ENCODE results near the gene PIGR.

Gene PIGR

GRCh38 chr1:206901944-206902343 lies 44.3 kb downstream of the PIGR start:
- H3K27ac Mint-ChIP-seq = no peak overlapping the region
- DNase-seq = no peak
- no peaks in the 10 kb centered on the region for H3K9me3 Mint-ChIP-seq
- no peak overlapping the region for H3K4me3 Mint-ChIP-seq
- no peaks in the 10 kb centered on the region for H3K27me3 Mint-ChIP-seq
- H3K4me1 Mint-ChIP-seq (ENCODE audit: low read depth) = peaks cover 90% of the 10 kb centered on the region
- H3K36me3 Mint-ChIP-seq (ENCODE audit: low read depth) = peaks cover 65% of the 10 kb centered on the region

- Mint-ChIP-seq H3K27me3 (no peaks in the 10 kb centered on the region), H3K4me1 (ENCODE audit: low read depth) (peaks cover 90% of the 10 kb centered on the region), H3K27ac (peak overlapping the region; percentile 35), H3K4me3 (peak overlapping the region; percentile 25), H3K36me3 (ENCODE audit: low read depth) (peaks cover 53% of the 10 kb centered on the region), H3K9me3 (no peaks in the 10 kb centered on the region)
- no peak for DNase-seq
These were observed 46.1 kb downstream of the PIGR start for GRCh38 chr1:206900149-206900548.

GRCh38 chr1:206899717-206900116 lies 46.5 kb downstream of the PIGR start:
- Mint-ChIP-seq H3K27me3 (no peaks in the 10 kb centered on the region), H3K4me3 (peak overlapping the region; percentile 25), H3K36me3 (ENCODE audit: low read depth) (peaks cover 49% of the 10 kb centered on the region), H3K27ac (peak overlapping the region; percentile 35), H3K4me1 (ENCODE audit: low read depth) (peaks cover 89% of the 10 kb centered on the region), H3K9me3 (no peaks in the 10 kb centered on the region)
- DNase-seq = no peak

- Mint-ChIP-seq H3K4me3 (peak overlapping the region; percentile 73), H3K27ac (peak overlapping the region; percentile 92), H3K36me3 (ENCODE audit: low read depth) (peaks cover 41% of the 10 kb centered on the region), H3K4me1 (ENCODE audit: low read depth) (peaks cover 87% of the 10 kb centered on the region), H3K27me3 (no peaks in the 10 kb centered on the region), H3K9me3 (no peaks in the 10 kb centered on the region)
- no peak for DNase-seq
These were observed 47.3 kb downstream of the PIGR start for GRCh38 chr1:206898915-206899431.

GRCh38 chr1:206898089-206898914 lies 48.0 kb downstream of the PIGR start:
- H3K36me3 Mint-ChIP-seq (ENCODE audit: low read depth) = peaks cover 35% of the 10 kb centered on the region
- no peaks in the 10 kb centered on the region for H3K27me3 Mint-ChIP-seq
- H3K9me3 Mint-ChIP-seq = no peaks in the 10 kb centered on the region
- H3K4me1 Mint-ChIP-seq (ENCODE audit: low read depth) = peaks cover 87% of the 10 kb centered on the region
- peak overlapping the region; percentile 92 for H3K27ac Mint-ChIP-seq
- H3K4me3 Mint-ChIP-seq = peak overlapping the region; percentile 73
- DNase-seq = no peak

- Mint-ChIP-seq H3K27me3 (no peaks in the 10 kb centered on the region), H3K4me1 (ENCODE audit: low read depth) (peaks cover 87% of the 10 kb centered on the region), H3K36me3 (ENCODE audit: low read depth) (peaks cover 24% of the 10 kb centered on the region), H3K4me3 (peak within 1 kb of the TSS; percentile 73), H3K9me3 (no peaks in the 10 kb centered on the region), H3K27ac (peak within 1 kb of the TSS; percentile 92)
- DNase-seq = peak; percentile 68
These were observed 49.1 kb downstream of the PIGR start, which contains the start of gene IL24 for GRCh38 chr1:206897175-206897574. Gene IL24, plus strand, starts transcription at chr1:206897443. Its CDS starts 390 bp downstream, at chr1:206897833.

- DNase-seq = no peak
- H3K27me3 Mint-ChIP-seq = no peaks in the 10 kb centered on the region
- no peaks in the 10 kb centered on the region for H3K9me3 Mint-ChIP-seq
- peaks cover 15% of the 10 kb centered on the region for H3K36me3 Mint-ChIP-seq (ENCODE audit: low read depth)
- peak overlapping the region; percentile 92 for H3K27ac Mint-ChIP-seq
- H3K4me3 Mint-ChIP-seq = no peak overlapping the region
- H3K4me1 Mint-ChIP-seq (ENCODE audit: low read depth) = peaks cover 86% of the 10 kb centered on the region
These were observed 50.0 kb downstream of the PIGR start for GRCh38 chr1:206896261-206896660.

GRCh38 chr1:206895837-206896242 lies 50.4 kb downstream of the PIGR start:
- H3K36me3 Mint-ChIP-seq (ENCODE audit: low read depth) = peaks cover 11% of the 10 kb centered on the region
- H3K27me3 Mint-ChIP-seq = no peaks in the 10 kb centered on the region
- no peak overlapping the region for H3K27ac Mint-ChIP-seq
- H3K9me3 Mint-ChIP-seq = no peaks in the 10 kb centered on the region
- H3K4me3 Mint-ChIP-seq = no peak overlapping the region
- DNase-seq = no peak
- peaks cover 86% of the 10 kb centered on the region for H3K4me1 Mint-ChIP-seq (ENCODE audit: low read depth)

- Mint-ChIP-seq H3K4me1 (ENCODE audit: low read depth) (peaks cover 86% of the 10 kb centered on the region), H3K36me3 (ENCODE audit: low read depth) (peaks cover 6% of the 10 kb centered on the region), H3K27ac (no peak overlapping the region), H3K27me3 (no peaks in the 10 kb centered on the region), H3K4me3 (no peak overlapping the region), H3K9me3 (no peaks in the 10 kb centered on the region)
- no peak for DNase-seq
These were observed 50.9 kb downstream of the PIGR start for GRCh38 chr1:206895325-206895724.

GRCh38 chr1:206893380-206893779 lies 52.9 kb downstream of the PIGR start:
- DNase-seq = no peak
- H3K9me3 Mint-ChIP-seq = no peaks in the 10 kb centered on the region
- H3K4me3 Mint-ChIP-seq = no peak overlapping the region
- no peak overlapping the region for H3K27ac Mint-ChIP-seq
- peaks cover 86% of the 10 kb centered on the region for H3K4me1 Mint-ChIP-seq (ENCODE audit: low read depth)
- no peaks in the 10 kb centered on the region for H3K36me3 Mint-ChIP-seq (ENCODE audit: low read depth)
- H3K27me3 Mint-ChIP-seq = no peaks in the 10 kb centered on the region

- Mint-ChIP-seq H3K27me3 (no peaks in the 10 kb centered on the region), H3K4me1 (ENCODE audit: low read depth) (peaks cover 82% of the 10 kb centered on the region), H3K27ac (no peak overlapping the region), H3K36me3 (ENCODE audit: low read depth) (no peaks in the 10 kb centered on the region), H3K9me3 (no peaks in the 10 kb centered on the region), H3K4me3 (no peak overlapping the region)
- no peak for DNase-seq
These were observed 53.8 kb downstream of the PIGR start for GRCh38 chr1:206892351-206892984.

- Mint-ChIP-seq H3K4me1 (ENCODE audit: low read depth) (peaks cover 71% of the 10 kb centered on the region), H3K27ac (no peak overlapping the region), H3K9me3 (no peaks in the 10 kb centered on the region), H3K27me3 (no peaks in the 10 kb centered on the region), H3K36me3 (ENCODE audit: low read depth) (no peaks in the 10 kb centered on the region), H3K4me3 (no peak overlapping the region)
- DNase-seq = no peak
These were observed 54.9 kb downstream of the PIGR start for GRCh38 chr1:206891412-206891811.

GRCh38 chr1:206890125-206891060 lies 55.9 kb downstream of the PIGR start:
- H3K27ac Mint-ChIP-seq = peak overlapping the region; percentile 59
- no peak overlapping the region for H3K4me3 Mint-ChIP-seq
- DNase-seq = no peak
- H3K4me1 Mint-ChIP-seq (ENCODE audit: low read depth) = peaks cover 61% of the 10 kb centered on the region
- no peaks in the 10 kb centered on the region for H3K36me3 Mint-ChIP-seq (ENCODE audit: low read depth)
- no peaks in the 10 kb centered on the region for H3K27me3 Mint-ChIP-seq
- H3K9me3 Mint-ChIP-seq = no peaks in the 10 kb centered on the region

GRCh38 chr1:206887701-206888100 lies 58.6 kb downstream of the PIGR start:
- Mint-ChIP-seq H3K27me3 (no peaks in the 10 kb centered on the region), H3K4me3 (no peak overlapping the region), H3K9me3 (no peaks in the 10 kb centered on the region), H3K4me1 (ENCODE audit: low read depth) (peaks cover 38% of the 10 kb centered on the region), H3K27ac (no peak overlapping the region), H3K36me3 (ENCODE audit: low read depth) (no peaks in the 10 kb centered on the region)
- DNase-seq = no peak
